IPS DF 6.9 (cell line): Measurements from ENCODE around the gene WDR7.

ENCODE experiments used
- DNase-seq: peaks from one replicate; pipeline ENCODE4 v3.0.0-alpha.2; 2013; ENCODE audit warnings: low read depth, low spot score
- H3K27ac ChIP-seq: one replicate; pipeline ENCODE4 v1.5.1; 2013; ENCODE audit warnings: low read length, control low read depth
- H3K27me3 ChIP-seq: 2 replicates; pipeline ENCODE4 v1.6.1; 2013; ENCODE audit warnings: mild to moderate bottlenecking, low read length; ENCODE audit not compliant: control insufficient read depth, insufficient read depth
- H3K36me3 ChIP-seq: 2 replicates; pipeline ENCODE4 v1.6.1; 2013; ENCODE audit warnings: low read length; ENCODE audit not compliant: control insufficient read depth, insufficient read depth
- H3K4me1 ChIP-seq: 2 replicates; pipeline ENCODE4 v1.6.1; 2013; ENCODE audit warnings: low read length; ENCODE audit not compliant: control insufficient read depth, insufficient read depth
- H3K4me3 ChIP-seq: 2 replicates; pipeline ENCODE4 v1.5.1; 2013; ENCODE audit warnings: mild to moderate bottlenecking, low read length
- H3K9me3 ChIP-seq: 2 replicates; pipeline ENCODE4 v1.6.1; 2013; ENCODE audit warnings: low read length, inconsistent platforms; ENCODE audit not compliant: control insufficient read depth, insufficient read depth
- whole genome bisulfite sequencing: extraction: QIAGEN DNeasy Blood & Tissue Kit; methylation state at CpG from one replicate; pipeline ENCODE4 v1.1.7; 2013; ENCODE audit warnings: mixed read lengths, missing lambda C conversion rate; ENCODE audit not compliant: insufficient read length, insufficient coverage; 5-methylcytosine and 5-hydroxymethylcytosine counted together

WDR7 gene

DNA sequence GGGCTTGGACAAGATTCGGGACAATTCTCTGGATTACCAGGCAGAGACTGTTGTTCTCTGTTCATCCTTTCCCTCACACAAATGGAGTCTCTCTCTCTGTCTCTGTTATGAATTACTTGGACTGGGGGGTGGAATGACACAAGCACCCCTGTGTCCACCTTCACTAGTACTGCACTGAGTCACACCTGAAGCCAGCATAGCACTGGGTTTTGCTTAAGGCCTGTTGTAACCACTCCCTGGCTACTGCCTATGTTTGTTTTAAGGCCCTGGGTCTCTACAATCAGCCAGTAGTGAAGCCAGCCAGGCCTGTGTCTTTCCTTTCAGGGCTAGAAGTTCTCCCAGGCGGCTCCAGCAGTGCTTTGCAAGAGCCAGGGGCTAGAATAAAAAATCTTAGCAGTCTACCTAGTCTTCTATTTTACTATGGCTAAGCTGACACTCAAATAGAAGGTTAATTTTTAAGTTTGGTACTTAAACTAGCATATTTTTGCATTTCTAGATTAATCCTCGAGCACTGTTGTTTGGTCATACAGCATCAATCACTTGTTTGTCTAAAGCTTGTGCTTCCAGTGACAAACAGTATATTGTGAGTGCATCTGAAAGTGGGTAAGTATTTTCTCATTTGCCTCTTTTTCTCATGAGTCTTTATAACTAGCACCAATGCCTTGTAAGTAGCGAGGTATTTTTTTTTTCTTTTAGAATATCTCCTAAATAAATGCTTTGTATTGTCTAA is 27.8 kb downstream of the WDR7 start:
- DNase-seq, result no peak
- Histone ChIP-seq H3K9me3 (no peaks in the 10 kb centered on the region), H3K36me3 (no peaks in the 10 kb centered on the region), H3K4me3 (no peak overlapping the region), H3K27me3 (no peaks in the 10 kb centered on the region), H3K27ac (no peak overlapping the region), H3K4me1 (no peaks in the 10 kb centered on the region)
- no CpG with 5 or more reads among the region's 4 CpGs for WGBS

DNA sequence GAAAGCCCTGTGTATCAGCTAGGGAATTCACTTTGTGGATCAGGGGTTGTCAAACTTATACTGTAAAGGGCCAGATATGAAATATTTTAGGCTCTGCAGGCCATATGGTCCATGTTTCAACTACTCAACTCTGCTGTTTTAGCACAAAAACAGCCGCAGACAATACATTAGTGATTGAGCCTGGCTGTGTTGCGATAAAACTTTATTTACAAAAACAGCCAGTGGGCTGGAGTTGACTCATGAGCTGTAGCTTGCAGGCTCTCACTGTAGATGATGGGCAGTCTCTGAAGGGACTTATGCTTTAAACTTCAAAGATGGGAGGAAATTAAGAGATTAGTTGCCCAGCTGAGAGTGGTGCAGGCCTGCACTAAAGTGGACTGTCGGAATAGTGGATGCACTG is 33.1 kb downstream of the WDR7 start:
- H3K4me1 ChIP-seq, result no peaks in the 10 kb centered on the region
- H3K4me3 ChIP-seq, result no peak overlapping the region
- no peaks in the 10 kb centered on the region for H3K27me3 ChIP-seq
- DNase-seq, result no peak
- H3K9me3 ChIP-seq, result no peaks in the 10 kb centered on the region
- no CpG with 5 or more reads among the region's 3 CpGs for WGBS
- H3K27ac ChIP-seq, result no peak overlapping the region
- no peaks in the 10 kb centered on the region for H3K36me3 ChIP-seq

DNA sequence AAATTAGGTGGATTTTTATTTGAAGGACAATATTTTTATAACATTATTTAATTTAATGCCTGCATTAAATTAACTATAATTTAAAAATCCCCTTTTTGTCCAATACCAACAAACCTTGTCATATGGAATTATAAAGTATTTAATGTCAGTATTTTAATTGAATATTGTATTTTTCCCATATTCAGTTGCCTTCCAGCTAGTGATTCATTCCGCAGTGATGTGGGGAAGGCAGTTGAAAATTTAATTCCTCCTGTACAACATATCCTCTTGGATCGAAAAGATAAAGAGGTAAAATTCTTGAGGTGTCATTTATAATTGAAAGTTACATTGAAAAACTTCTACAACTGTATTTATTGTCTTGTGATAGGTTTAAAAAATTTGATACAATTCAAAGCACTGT is 40.4 kb downstream of the WDR7 start:
- WGBS, result no CpG with 5 or more reads among the region's 2 CpGs
- Histone ChIP-seq H3K9me3 (no peaks in the 10 kb centered on the region), H3K27me3 (no peaks in the 10 kb centered on the region), H3K27ac (no peak overlapping the region), H3K36me3 (no peaks in the 10 kb centered on the region), H3K4me1 (no peaks in the 10 kb centered on the region), H3K4me3 (no peak overlapping the region)
- no peak for DNase-seq

DNA sequence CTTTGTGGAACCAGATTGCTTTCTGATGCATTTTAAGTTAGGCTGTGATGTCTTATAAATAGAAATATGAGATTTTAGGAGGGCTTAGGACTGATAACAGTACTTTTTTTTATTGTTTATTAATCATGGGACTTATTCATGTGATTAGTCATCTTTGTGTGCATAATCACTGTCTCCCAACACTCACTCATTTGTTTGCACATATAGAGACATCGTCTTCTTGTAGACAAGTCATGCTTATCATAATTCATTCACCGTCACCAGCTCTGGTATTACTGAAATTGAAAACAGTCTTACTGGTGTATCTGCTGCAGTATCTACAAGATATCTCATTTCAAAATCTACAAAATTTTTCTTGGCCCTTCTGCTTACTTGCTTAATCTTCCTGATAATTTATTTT is 45.8 kb downstream of the WDR7 start:
- no peaks in the 10 kb centered on the region for H3K27me3 ChIP-seq
- no peak for DNase-seq
- H3K4me1 ChIP-seq, result no peaks in the 10 kb centered on the region
- no CpG with 5 or more reads among the region's 2 CpGs for WGBS
- no peaks in the 10 kb centered on the region for H3K36me3 ChIP-seq
- H3K9me3 ChIP-seq, result no peaks in the 10 kb centered on the region
- no peak overlapping the region for H3K4me3 ChIP-seq
- no peak overlapping the region for H3K27ac ChIP-seq

DNA sequence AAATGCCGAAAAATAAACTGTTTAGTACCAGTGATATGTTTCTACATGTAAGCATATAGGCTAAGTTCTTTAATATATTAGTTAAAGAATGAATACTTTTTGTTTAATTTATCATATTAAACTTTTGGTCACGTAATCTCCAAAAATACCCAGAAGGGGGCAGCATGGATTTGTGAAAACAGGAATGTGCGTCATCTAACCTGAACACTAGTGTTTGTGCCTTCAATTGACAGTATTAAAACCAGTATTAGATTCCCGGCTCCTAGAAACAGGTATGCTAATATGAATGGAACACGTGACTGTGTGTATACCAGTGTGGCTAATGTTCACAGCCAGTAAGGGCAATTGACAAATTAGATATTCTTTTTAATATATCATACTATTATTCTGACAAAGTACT is 51.8 kb downstream of the WDR7 start:
- no peaks in the 10 kb centered on the region for H3K36me3 ChIP-seq
- H3K4me1 ChIP-seq, result no peaks in the 10 kb centered on the region
- DNase-seq, result no peak
- H3K27ac ChIP-seq, result no peak overlapping the region
- WGBS, result no CpG with 5 or more reads among the region's 5 CpGs
- no peaks in the 10 kb centered on the region for H3K27me3 ChIP-seq
- H3K4me3 ChIP-seq, result no peak overlapping the region
- H3K9me3 ChIP-seq, result no peaks in the 10 kb centered on the region

DNA sequence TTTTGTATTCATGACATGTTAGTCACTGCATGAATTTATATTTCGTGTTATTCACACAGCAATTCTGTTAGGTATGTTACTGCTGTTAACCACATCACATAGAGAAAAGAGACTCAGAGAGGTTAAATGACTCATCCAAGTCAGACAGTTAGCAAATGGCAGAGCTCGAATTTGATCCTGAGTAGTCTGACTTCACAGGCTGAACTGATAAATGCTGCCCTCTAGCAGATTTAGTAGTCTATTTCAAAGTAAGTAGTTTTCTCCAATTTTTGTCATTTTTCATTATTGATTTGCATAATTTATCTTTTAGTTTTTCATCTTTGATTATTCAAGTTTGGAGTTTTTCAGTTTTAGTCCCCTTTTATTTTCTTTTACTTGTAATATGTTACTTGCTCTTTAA is 58.3 kb downstream of the WDR7 start:
- Histone ChIP-seq H3K36me3 (no peaks in the 10 kb centered on the region), H3K27ac (no peak overlapping the region), H3K4me1 (no peaks in the 10 kb centered on the region), H3K4me3 (no peak overlapping the region), H3K27me3 (no peaks in the 10 kb centered on the region), H3K9me3 (no peaks in the 10 kb centered on the region)
- no peak for DNase-seq
- WGBS, result no CpG with 5 or more reads among the region's 2 CpGs

DNA sequence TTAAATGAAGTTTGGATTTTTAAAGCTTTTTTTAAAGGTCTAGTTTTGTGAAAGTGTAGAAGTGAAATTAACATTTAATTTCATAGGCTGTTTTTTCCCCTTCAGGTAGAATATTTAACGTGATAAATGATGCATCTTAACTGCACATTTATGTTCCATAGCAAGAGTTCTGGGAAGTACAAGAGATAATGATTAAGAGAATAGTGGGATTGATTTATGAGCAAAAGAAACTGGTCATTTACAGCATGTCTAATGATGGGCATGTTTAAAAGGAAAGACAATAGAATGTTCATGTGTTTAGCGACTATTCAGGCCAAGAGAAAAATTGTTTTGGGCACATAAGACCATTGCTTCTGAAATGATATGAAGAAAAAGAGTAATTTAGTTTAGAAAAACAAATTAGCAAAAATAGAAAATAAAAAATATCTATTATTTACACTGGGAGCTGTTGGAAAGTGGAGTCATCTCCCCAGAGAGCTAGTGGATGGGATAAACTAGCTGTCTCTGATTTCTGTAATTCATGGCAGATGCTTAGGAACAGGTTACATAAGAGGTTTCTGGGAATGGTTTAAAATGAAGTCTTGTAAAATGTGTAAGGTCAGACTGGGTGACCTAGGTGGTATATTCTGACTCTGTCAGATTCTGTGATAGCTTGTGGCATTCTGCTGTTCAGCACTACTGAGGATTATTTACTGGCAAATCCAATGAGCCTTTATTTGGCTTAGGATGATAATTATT is 60.7 kb downstream of the WDR7 start:
- Histone ChIP-seq H3K9me3 (no peaks in the 10 kb centered on the region), H3K27me3 (no peaks in the 10 kb centered on the region), H3K27ac (no peak overlapping the region), H3K4me3 (no peak overlapping the region), H3K36me3 (no peaks in the 10 kb centered on the region), H3K4me1 (no peaks in the 10 kb centered on the region)
- DNase-seq, result no peak
- WGBS, result no CpG with 5 or more reads among the region's 2 CpGs

DNA sequence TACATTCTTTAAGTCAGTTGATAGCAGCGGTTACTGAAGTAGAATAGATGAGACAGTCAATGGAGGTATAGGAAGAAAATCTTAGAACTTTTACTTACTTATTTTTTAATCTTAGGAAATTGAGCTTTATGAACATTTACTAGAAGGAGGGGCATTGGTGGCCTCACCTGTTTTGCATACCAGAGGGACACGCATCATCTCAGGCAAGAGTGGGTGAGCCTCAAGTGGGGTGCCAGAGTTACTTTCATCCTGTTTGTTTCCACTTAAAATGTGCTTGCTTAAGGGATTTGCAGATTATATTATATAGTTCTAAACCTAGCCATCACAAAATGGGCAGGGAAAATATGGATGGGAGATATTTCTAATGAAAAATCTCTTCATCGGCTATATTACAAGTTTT is 61.6 kb downstream of the WDR7 start:
- Histone ChIP-seq H3K27ac (no peak overlapping the region), H3K27me3 (no peaks in the 10 kb centered on the region), H3K4me1 (no peaks in the 10 kb centered on the region), H3K36me3 (no peaks in the 10 kb centered on the region), H3K9me3 (no peaks in the 10 kb centered on the region), H3K4me3 (no peak overlapping the region)
- WGBS, result no CpG with 5 or more reads among the region's 3 CpGs
- no peak for DNase-seq

DNA sequence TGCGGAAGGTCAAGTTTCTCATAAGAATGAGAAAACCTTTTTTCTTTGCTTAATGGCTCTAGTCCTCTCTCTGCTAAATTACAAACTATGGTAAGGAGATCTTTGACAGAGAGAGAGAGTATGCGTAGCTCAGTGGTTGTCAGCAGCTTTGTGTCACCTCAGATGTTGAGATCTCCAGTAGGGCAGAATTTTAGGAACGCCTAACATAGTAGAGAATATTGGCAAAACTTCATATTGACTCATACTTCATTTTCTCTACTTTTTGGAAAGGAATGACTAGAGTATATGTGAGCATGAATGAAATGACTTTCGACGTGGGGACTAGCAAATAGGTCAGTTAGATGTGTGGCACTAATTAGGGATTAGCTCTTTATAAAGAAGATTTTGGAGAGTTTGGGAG is 64.0 kb downstream of the WDR7 start:
- no peaks in the 10 kb centered on the region for H3K4me1 ChIP-seq
- no peak overlapping the region for H3K27ac ChIP-seq
- no peak overlapping the region for H3K4me3 ChIP-seq
- WGBS, result no CpG with 5 or more reads among the region's 5 CpGs
- no peaks in the 10 kb centered on the region for H3K36me3 ChIP-seq
- DNase-seq, result no peak
- no peaks in the 10 kb centered on the region for H3K9me3 ChIP-seq
- H3K27me3 ChIP-seq, result no peaks in the 10 kb centered on the region

DNA sequence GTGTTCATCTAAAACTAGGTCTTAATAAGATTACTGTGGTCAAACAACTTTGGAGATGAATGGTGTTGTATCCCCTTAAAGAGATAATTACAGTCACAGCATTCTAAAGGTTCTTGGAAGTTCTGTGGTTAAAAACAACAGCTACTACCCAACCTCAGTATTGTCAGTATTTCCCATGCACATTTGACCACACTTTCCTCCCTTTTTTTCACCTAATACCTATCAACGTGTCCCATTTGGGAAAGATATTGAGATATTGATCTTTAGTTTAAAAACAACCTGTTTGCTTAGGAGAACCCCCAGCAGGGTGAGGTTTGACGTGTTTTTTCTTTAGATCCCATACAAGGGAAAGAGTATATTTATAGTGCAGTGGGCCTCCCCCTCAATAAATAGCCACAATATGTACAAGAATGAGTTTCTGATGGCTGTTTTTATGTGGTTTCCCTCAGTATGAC is 65.6 kb downstream of the WDR7 start:
- Histone ChIP-seq H3K27me3 (no peaks in the 10 kb centered on the region), H3K27ac (no peak overlapping the region), H3K4me1 (no peaks in the 10 kb centered on the region), H3K9me3 (no peaks in the 10 kb centered on the region), H3K36me3 (no peaks in the 10 kb centered on the region), H3K4me3 (no peak overlapping the region)
- WGBS, result no CpG with 5 or more reads among the region's 2 CpGs
- no peak for DNase-seq

DNA sequence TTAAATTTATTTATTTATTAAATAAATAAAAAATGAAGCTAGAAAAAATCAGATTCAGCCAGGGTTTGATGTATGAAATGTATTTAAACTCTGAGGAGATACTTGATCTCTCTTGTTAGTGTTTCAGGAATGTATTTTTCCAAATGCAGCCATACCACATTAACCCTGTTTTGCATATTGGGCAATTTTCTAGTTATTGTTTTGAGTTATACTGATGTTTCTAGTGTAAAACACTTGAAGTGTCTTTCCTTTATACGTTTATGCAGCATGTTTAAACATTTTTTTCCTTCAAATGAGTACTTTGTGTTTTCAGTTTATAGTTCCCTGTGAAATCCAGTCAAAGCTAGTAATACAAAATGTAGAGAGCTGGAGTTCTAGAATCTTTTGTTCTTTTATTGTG is 69.9 kb downstream of the WDR7 start:
- no peaks in the 10 kb centered on the region for H3K36me3 ChIP-seq
- no peaks in the 10 kb centered on the region for H3K4me1 ChIP-seq
- no peaks in the 10 kb centered on the region for H3K27me3 ChIP-seq
- no peaks in the 10 kb centered on the region for H3K9me3 ChIP-seq
- no peak overlapping the region for H3K27ac ChIP-seq
- no peak for DNase-seq
- no peak overlapping the region for H3K4me3 ChIP-seq
- no CpG with 5 or more reads among the region's 1 CpG for WGBS
